Measurements from ENCODE around the gene ARMC3. TPM values are rescaled to one million over a fixed set of nuclear protein-coding genes. Genes with fewer than 3 reads are reported as not detected.

ARMC3 gene
- total RNA-seq, 1 experiment from 2014 or later = not detected

GRCh38 chr10:23079700-23080099 lies 151.8 kb downstream of the ARMC3 start:
- H3K27me3 ChIP-seq (replicated peaks; ENCODE audit: insufficient read depth, low read depth, low read length, poor library complexity) = peaks cover 4% of the 10 kb centered on the region
- TF ChIP-seq CTCF (conservative IDR thresholded peaks at IDR 0.05; ENCODE audit: low read depth, low read length) (no peak), EZH2 (IDR thresholded peaks at IDR 0.05; ENCODE audit: borderline replicate concordance, low read depth, low read length, poor library complexity, severe bottlenecking) (no peak)
- H3K9me3 ChIP-seq (ENCODE audit: low read depth, low read length, poor library complexity, severe bottlenecking) = no peaks in the 10 kb centered on the region
- ChIA-PET POLR2A (ENCODE audit: low non-redundant PET) (no interaction called here), CTCF (no interaction called here)
- no peak for DNase-seq (ENCODE audit: low spot score)
- H3K4me3 ChIP-seq (ENCODE audit: low read depth, low read length, poor library complexity, severe bottlenecking) = no peak overlapping the region
- peaks cover 8% of the 10 kb centered on the region for H3K4me1 ChIP-seq (ENCODE audit: insufficient read depth, low read length, poor library complexity, severe bottlenecking)
- no peak overlapping the region for H3K27ac ChIP-seq (ENCODE audit: low read depth, low read length, poor library complexity, severe bottlenecking)
- no peaks in the 10 kb centered on the region for H3K36me3 ChIP-seq (ENCODE audit: insufficient read depth, low read length, poor library complexity, severe bottlenecking)
- intact Hi-C loops (cut with micrococcal nuclease; ENCODE audit: unreplicated experiment) = no loop called here
- no TSS peak for BruUV-seq (replicated peaks)

- Histone ChIP-seq H3K27me3 (replicated peaks; ENCODE audit: insufficient read depth, low read depth, low read length, poor library complexity) (peaks cover 4% of the 10 kb centered on the region), H3K4me1 (ENCODE audit: insufficient read depth, low read length, poor library complexity, severe bottlenecking) (peaks cover 8% of the 10 kb centered on the region), H3K27ac (ENCODE audit: low read depth, low read length, poor library complexity, severe bottlenecking) (no peak overlapping the region), H3K9me3 (ENCODE audit: low read depth, low read length, poor library complexity, severe bottlenecking) (no peaks in the 10 kb centered on the region), H3K36me3 (ENCODE audit: insufficient read depth, low read length, poor library complexity, severe bottlenecking) (no peaks in the 10 kb centered on the region), H3K4me3 (ENCODE audit: low read depth, low read length, poor library complexity, severe bottlenecking) (no peak overlapping the region)
- ChIA-PET POLR2A (ENCODE audit: low non-redundant PET) (no interaction called here), CTCF (no interaction called here)
- TF ChIP-seq CTCF (conservative IDR thresholded peaks at IDR 0.05; ENCODE audit: low read depth, low read length) (no peak), EZH2 (IDR thresholded peaks at IDR 0.05; ENCODE audit: borderline replicate concordance, low read depth, low read length, poor library complexity, severe bottlenecking) (no peak)
- intact Hi-C loops (cut with micrococcal nuclease; ENCODE audit: unreplicated experiment) = no loop called here
- no TSS peak for BruUV-seq (replicated peaks)
- DNase-seq (ENCODE audit: low spot score) = no peak
Observed at GRCh38 chr10:23080262-23080661, 152.4 kb downstream of the ARMC3 start.

- intact Hi-C loops (cut with micrococcal nuclease; ENCODE audit: unreplicated experiment) = no loop called here
- TF ChIP-seq EZH2 (IDR thresholded peaks at IDR 0.05; ENCODE audit: borderline replicate concordance, low read depth, low read length, poor library complexity, severe bottlenecking) (no peak), CTCF (conservative IDR thresholded peaks at IDR 0.05; ENCODE audit: low read depth, low read length) (no peak)
- Histone ChIP-seq H3K27me3 (replicated peaks; ENCODE audit: insufficient read depth, low read depth, low read length, poor library complexity) (peaks cover 4% of the 10 kb centered on the region), H3K9me3 (ENCODE audit: low read depth, low read length, poor library complexity, severe bottlenecking) (no peaks in the 10 kb centered on the region), H3K36me3 (ENCODE audit: insufficient read depth, low read length, poor library complexity, severe bottlenecking) (no peaks in the 10 kb centered on the region), H3K4me1 (ENCODE audit: insufficient read depth, low read length, poor library complexity, severe bottlenecking) (peaks cover 8% of the 10 kb centered on the region), H3K4me3 (ENCODE audit: low read depth, low read length, poor library complexity, severe bottlenecking) (no peak overlapping the region), H3K27ac (ENCODE audit: low read depth, low read length, poor library complexity, severe bottlenecking) (no peak overlapping the region)
- no TSS peak for BruUV-seq (replicated peaks)
- ChIA-PET POLR2A (ENCODE audit: low non-redundant PET) (no interaction called here), CTCF (no interaction called here)
- no peak for DNase-seq (ENCODE audit: low spot score)
Observed at GRCh38 chr10:23081221-23081750, 153.4 kb downstream of the ARMC3 start.

Data from A673 (cell line).